Urinary bladder (tissue), 4 donors: ENCODE measurements around the gene MRPL14. TPM values are rescaled to one million over a fixed set of nuclear protein-coding genes. Genes with fewer than 3 reads are reported as not detected.
"Not testable (repeated sequence)": the region's sequence is repeated elsewhere in the genome, so short reads cannot be mapped to it uniquely, and the experiment has no call there.

ENCODE experiments used
- DNase-seq: peaks from one replicate; pipeline ENCODE4 v3.0.0-alpha.2; 2015; ENCODE audit errors: extremely low spot score
- H3K27ac ChIP-seq: one replicate; pipeline ENCODE4 v1.5.1; 2013; ENCODE audit warnings: low read depth, mild to moderate bottlenecking, moderate library complexity
- H3K36me3 ChIP-seq: one replicate; pipeline ENCODE4 v1.6.1; 2013; ENCODE audit warnings: mild to moderate bottlenecking, moderate library complexity; ENCODE audit not compliant: insufficient read depth
- H3K4me1 ChIP-seq: one replicate; pipeline ENCODE4 v1.6.1; 2013; ENCODE audit warnings: mild to moderate bottlenecking, moderate library complexity; ENCODE audit not compliant: insufficient read depth
- H3K4me3 ChIP-seq: one replicate; pipeline ENCODE4 v1.5.1; 2013; ENCODE audit warnings: low read depth, low read length
- WGBS: extraction: QIAGEN DNeasy Blood & Tissue Kit; methylation state at CpG from one replicate; pipeline ENCODE4 v1.1.7; 2013; 5-methylcytosine and 5-hydroxymethylcytosine counted together
- polyA plus RNA-seq: library from polyadenylated mRNA; stranded (reverse); fragments of 200-250 nt; gene quantifications from one replicate; pipeline ENCODE4 v1.2.3, GENCODE V29; 2013
- total RNA-seq: library from RNA; depleted of rRNA; stranded (reverse); fragments of >200 nt; gene quantifications from one replicate; pipeline ENCODE4 v1.2.3, GENCODE V29; 2014
- donor health status: healthy with polysubstance abuse.
- donor health status: healthy.

Gene MRPL14
- total and polyA plus RNA-seq, 2 donors: 27.4 to 42.0 TPM

- H3K36me3 ChIP-seq: peaks cover 3% of the 10 kb centered on the region
- H3K4me1 ChIP-seq: peaks cover 2% of the 10 kb centered on the region
- no peak overlapping the region for H3K4me3 ChIP-seq
- no peak overlapping the region for H3K27ac ChIP-seq
- 77% methylated on average over 11 of the region's 11 CpGs for WGBS
- DNase-seq: no peak
Observed at GRCh38 chr6:44157152-44157521, 29.9 kb upstream of the MRPL14 start.

- Histone ChIP-seq H3K36me3 (peaks cover 3% of the 10 kb centered on the region), H3K4me3 (no peak overlapping the region), H3K4me1 (peaks cover 2% of the 10 kb centered on the region), H3K27ac (no peak overlapping the region)
- no peak for DNase-seq
- WGBS: 76% methylated on average over 9 of the region's 9 CpGs
Observed at GRCh38 chr6:44156494-44157151, 29.4 kb upstream of the MRPL14 start.

GRCh38 chr6:44154067-44154466, 26.8 kb upstream of the MRPL14 start:
- 91% methylated on average over 12 of the region's 12 CpGs for WGBS
- DNase-seq: no peak

GRCh38 chr6:44152533-44152932, 25.3 kb upstream of the MRPL14 start:
- 94% methylated on average over 19 of the region's 19 CpGs for WGBS
- Histone ChIP-seq H3K27ac (no peak overlapping the region), H3K4me1 (peaks cover 2% of the 10 kb centered on the region), H3K36me3 (peaks cover 3% of the 10 kb centered on the region), H3K4me3 (no peak overlapping the region)
- no peak for DNase-seq

More at GRCh38 chr6:44154067-44154466, 26.8 kb upstream of the MRPL14 start:
- peaks cover 3% of the 10 kb centered on the region for H3K36me3 ChIP-seq
- no peak overlapping the region for H3K27ac ChIP-seq
- H3K4me1 ChIP-seq: peaks cover 2% of the 10 kb centered on the region
- no peak overlapping the region for H3K4me3 ChIP-seq

- H3K27ac ChIP-seq: no peak overlapping the region
- 56% methylated on average over 8 of the region's 8 CpGs for WGBS
- H3K36me3 ChIP-seq: peaks cover 3% of the 10 kb centered on the region
- DNase-seq: no peak
- peaks cover 2% of the 10 kb centered on the region for H3K4me1 ChIP-seq
- H3K4me3 ChIP-seq: no peak overlapping the region
Observed at GRCh38 chr6:44152109-44152461, 24.8 kb upstream of the MRPL14 start.

GRCh38 chr6:44151348-44152108, 24.3 kb upstream of the MRPL14 start:
- no peaks in the 10 kb centered on the region for H3K4me1 ChIP-seq

GRCh38 chr6:44150317-44150917, 23.2 kb upstream of the MRPL14 start:
- no peak overlapping the region for H3K27ac ChIP-seq
- no peak for DNase-seq
- H3K36me3 ChIP-seq: peaks cover 3% of the 10 kb centered on the region
- WGBS: 73% methylated on average over 3 of the region's 3 CpGs
- no peak overlapping the region for H3K4me3 ChIP-seq
- H3K4me1 ChIP-seq: no peaks in the 10 kb centered on the region

More at GRCh38 chr6:44151348-44152108, 24.3 kb upstream of the MRPL14 start:
- no peak for DNase-seq
- no peak overlapping the region for H3K27ac ChIP-seq
- 24% methylated on average over 31 of the region's 31 CpGs for WGBS
- H3K4me3 ChIP-seq: no peak overlapping the region
- peaks cover 3% of the 10 kb centered on the region for H3K36me3 ChIP-seq

GRCh38 chr6:44149369-44150012, 22.2 kb upstream of the MRPL14 start:
- DNase-seq: no peak
- Histone ChIP-seq H3K36me3 (peaks cover 3% of the 10 kb centered on the region), H3K4me1 (no peaks in the 10 kb centered on the region), H3K4me3 (no peak overlapping the region), H3K27ac (no peak overlapping the region)
- 87% methylated on average over 7 of the region's 7 CpGs for whole genome bisulfite sequencing

- peaks cover 3% of the 10 kb centered on the region for H3K36me3 ChIP-seq
- no peaks in the 10 kb centered on the region for H3K4me1 ChIP-seq
- no peak overlapping the region for H3K4me3 ChIP-seq
- no peak overlapping the region for H3K27ac ChIP-seq
- WGBS: 88% methylated on average over 9 of the region's 9 CpGs
- DNase-seq: no peak
Observed at GRCh38 chr6:44148306-44148705, 21.1 kb upstream of the MRPL14 start.

- no peak overlapping the region for H3K27ac ChIP-seq
- no peak overlapping the region for H3K4me3 ChIP-seq
- WGBS: 92% methylated on average over 7 of the region's 7 CpGs
- no peaks in the 10 kb centered on the region for H3K4me1 ChIP-seq
- H3K36me3 ChIP-seq: no peaks in the 10 kb centered on the region
- no peak for DNase-seq
Observed at GRCh38 chr6:44147256-44147655, 20.0 kb upstream of the MRPL14 start.

GRCh38 chr6:44146685-44147084, 19.4 kb upstream of the MRPL14 start:
- no peak overlapping the region for H3K4me3 ChIP-seq
- H3K27ac ChIP-seq: no peak overlapping the region
- 87% methylated on average over 10 of the region's 10 CpGs for WGBS
- DNase-seq: no peak
- no peaks in the 10 kb centered on the region for H3K36me3 ChIP-seq
- H3K4me1 ChIP-seq: no peaks in the 10 kb centered on the region

GRCh38 chr6:44145839-44146238, 18.6 kb upstream of the MRPL14 start:
- Histone ChIP-seq H3K27ac (no peak overlapping the region), H3K4me3 (no peak overlapping the region), H3K36me3 (no peaks in the 10 kb centered on the region), H3K4me1 (no peaks in the 10 kb centered on the region)
- DNase-seq: no peak

- not testable (repeated sequence) for DNase-seq, H3K4me1 ChIP-seq, H3K4me3 ChIP-seq, H3K36me3 ChIP-seq, H3K27ac ChIP-seq
- WGBS: 82% methylated on average over 3 of the region's 3 CpGs
Observed at GRCh38 chr6:44144536-44144935, 17.3 kb upstream of the MRPL14 start.

GRCh38 chr6:44143731-44144130, 16.5 kb upstream of the MRPL14 start:
- WGBS: 98% methylated on average over 1 of the region's 1 CpG
- Histone ChIP-seq H3K4me3 (no peak overlapping the region), H3K36me3 (peaks cover 2% of the 10 kb centered on the region), H3K27ac (no peak overlapping the region), H3K4me1 (no peaks in the 10 kb centered on the region)
- DNase-seq: no peak
